BJ (cell line): Measurements from ENCODE around the gene PNMA8A. TPM values are rescaled to one million over a fixed set of nuclear protein-coding genes. Genes with fewer than 3 reads are reported as not detected.

Experiments
- CTCF ChIA-PET: fragments of 350-600 bp; formaldehyde crosslinking; extraction: SDS; loops from one replicate; lab custom pipeline; 2021; ENCODE audit warnings: antibody characterized with exemption, inconsistent platforms; lab: Yijun Ruan, JAX
- POLR2A ChIA-PET: fragments of 300-600 bp; sonication (Branson Sonifier 250); formaldehyde crosslinking; extraction: SDS; loops from one replicate; lab custom pipeline; 2021; ENCODE audit warnings: antibody characterized with exemption; lab: Charles Lee
- DNase-seq: peaks from one replicate; pipeline ENCODE4 v3.0.0-alpha.2; 2011; ENCODE audit warnings: low read depth
- H3K27me3 ChIP-seq: 2 replicates; pipeline ENCODE4 v1.6.0; 2011; ENCODE audit warnings: low read length; ENCODE audit not compliant: control insufficient read depth, insufficient read depth
- H3K36me3 ChIP-seq: 2 replicates; pipeline ENCODE4 v1.5.1; 2011; ENCODE audit warnings: low read length; ENCODE audit not compliant: control insufficient read depth, insufficient read depth
- H3K4me3 ChIP-seq: 2 replicates; pipeline ENCODE4 v1.5.1; 2011; ENCODE audit warnings: low read depth, mild to moderate bottlenecking, control low read depth, low read length
- polyA plus RNA-seq: library from polyadenylated mRNA; depleted of rRNA; stranded (reverse); fragments of >200 nt; gene quantifications from 2 replicates; pipeline ENCODE4 v1.2.3, GENCODE V29; 2011
- TF ChIP-seq, protein P1 (sequence below): IDR thresholded peaks from 2 replicates; pipeline ENCODE4 v1.5.1; 2011; ENCODE audit warnings: low read depth, mild to moderate bottlenecking, control low read depth, inconsistent platforms, low read length, moderate library complexity; ENCODE audit not compliant: insufficient read depth

PNMA8A gene
- polyA plus RNA-seq, 1 experiment, result 0.74 TPM

DNA sequence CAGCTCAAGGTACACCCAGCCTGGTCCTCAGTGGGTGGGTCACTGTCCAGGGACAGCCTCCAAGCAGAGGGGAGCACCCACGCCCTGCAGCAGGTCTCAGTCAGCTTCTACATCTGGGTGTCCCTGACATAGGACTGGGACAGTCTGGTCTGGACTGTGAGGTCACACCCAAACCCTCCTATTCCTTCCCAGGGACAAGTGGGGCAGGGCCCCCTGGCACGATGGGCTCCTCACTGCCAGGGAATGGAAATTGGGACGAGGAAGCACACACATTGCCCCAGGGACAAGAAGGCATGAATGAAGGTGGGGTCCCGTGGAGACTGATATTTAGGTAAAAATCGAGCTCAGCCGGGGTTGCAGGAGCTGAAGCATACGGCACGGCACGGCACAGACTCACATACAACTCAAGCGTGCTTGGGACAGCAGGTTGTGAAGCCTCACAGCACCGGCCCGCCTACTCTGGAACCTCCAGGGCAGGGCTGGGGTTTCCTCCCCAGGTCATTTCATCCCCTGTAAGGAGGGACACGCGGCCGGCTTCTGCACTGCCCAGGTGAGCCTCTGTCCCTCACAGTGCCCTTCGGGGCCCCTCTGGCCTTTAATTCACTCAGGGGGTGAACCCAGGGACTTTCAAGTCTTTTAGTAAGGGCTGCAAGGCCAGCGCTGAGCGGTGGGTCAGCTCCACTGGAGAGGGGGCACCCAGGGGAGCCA is 20.8 kb upstream of the PNMA8A start:
- POLR2A ChIA-PET, result no interaction called here
- no peak for DNase-seq
- TF ChIP-seq, protein P1, sequence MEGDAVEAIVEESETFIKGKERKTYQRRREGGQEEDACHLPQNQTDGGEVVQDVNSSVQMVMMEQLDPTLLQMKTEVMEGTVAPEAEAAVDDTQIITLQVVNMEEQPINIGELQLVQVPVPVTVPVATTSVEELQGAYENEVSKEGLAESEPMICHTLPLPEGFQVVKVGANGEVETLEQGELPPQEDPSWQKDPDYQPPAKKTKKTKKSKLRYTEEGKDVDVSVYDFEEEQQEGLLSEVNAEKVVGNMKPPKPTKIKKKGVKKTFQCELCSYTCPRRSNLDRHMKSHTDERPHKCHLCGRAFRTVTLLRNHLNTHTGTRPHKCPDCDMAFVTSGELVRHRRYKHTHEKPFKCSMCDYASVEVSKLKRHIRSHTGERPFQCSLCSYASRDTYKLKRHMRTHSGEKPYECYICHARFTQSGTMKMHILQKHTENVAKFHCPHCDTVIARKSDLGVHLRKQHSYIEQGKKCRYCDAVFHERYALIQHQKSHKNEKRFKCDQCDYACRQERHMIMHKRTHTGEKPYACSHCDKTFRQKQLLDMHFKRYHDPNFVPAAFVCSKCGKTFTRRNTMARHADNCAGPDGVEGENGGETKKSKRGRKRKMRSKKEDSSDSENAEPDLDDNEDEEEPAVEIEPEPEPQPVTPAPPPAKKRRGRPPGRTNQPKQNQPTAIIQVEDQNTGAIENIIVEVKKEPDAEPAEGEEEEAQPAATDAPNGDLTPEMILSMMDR, result no peak
- Histone ChIP-seq H3K36me3 (no peaks in the 10 kb centered on the region), H3K27me3 (peaks cover 12% of the 10 kb centered on the region), H3K4me3 (no peak overlapping the region)
- CTCF ChIA-PET, result interaction anchor here (1.3 to 5.2 kb wide), 4 partner anchors 16 to 97 kb away, joined by 3 to 90 read pairs (median 14); no protein-coding TSS in a partner anchor

DNA sequence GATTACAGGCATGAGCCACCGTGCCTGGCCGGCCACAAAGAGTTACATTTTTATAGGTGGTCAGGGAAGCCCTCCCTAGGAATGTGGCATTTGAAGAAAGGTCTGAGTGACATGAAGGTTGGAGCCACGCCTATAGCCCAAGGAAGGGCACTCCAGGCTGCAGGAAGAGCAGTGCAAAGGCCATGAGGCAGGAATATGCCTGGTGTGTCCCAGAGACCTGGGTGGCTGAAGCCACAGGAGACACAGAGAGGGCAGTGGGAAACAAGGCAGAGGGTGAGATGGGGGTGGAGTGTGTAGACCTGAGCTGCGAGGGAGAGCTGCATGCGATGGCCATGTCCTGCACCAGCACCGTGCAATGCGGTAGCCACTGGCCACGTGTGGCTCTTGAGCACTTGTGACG is 19.4 kb upstream of the PNMA8A start:
- Histone ChIP-seq H3K36me3 (no peaks in the 10 kb centered on the region), H3K27me3 (peaks cover 12% of the 10 kb centered on the region), H3K4me3 (no peak overlapping the region)
- POLR2A ChIA-PET, result no interaction called here
- CTCF ChIA-PET, result interaction anchor here (0.9 to 5.2 kb wide), 5 partner anchors 23 to 210 kb away, joined by 3 to 90 read pairs (median 25); no protein-coding TSS in a partner anchor
- TF ChIP-seq, protein P1, result no peak
- no peak for DNase-seq

DNA sequence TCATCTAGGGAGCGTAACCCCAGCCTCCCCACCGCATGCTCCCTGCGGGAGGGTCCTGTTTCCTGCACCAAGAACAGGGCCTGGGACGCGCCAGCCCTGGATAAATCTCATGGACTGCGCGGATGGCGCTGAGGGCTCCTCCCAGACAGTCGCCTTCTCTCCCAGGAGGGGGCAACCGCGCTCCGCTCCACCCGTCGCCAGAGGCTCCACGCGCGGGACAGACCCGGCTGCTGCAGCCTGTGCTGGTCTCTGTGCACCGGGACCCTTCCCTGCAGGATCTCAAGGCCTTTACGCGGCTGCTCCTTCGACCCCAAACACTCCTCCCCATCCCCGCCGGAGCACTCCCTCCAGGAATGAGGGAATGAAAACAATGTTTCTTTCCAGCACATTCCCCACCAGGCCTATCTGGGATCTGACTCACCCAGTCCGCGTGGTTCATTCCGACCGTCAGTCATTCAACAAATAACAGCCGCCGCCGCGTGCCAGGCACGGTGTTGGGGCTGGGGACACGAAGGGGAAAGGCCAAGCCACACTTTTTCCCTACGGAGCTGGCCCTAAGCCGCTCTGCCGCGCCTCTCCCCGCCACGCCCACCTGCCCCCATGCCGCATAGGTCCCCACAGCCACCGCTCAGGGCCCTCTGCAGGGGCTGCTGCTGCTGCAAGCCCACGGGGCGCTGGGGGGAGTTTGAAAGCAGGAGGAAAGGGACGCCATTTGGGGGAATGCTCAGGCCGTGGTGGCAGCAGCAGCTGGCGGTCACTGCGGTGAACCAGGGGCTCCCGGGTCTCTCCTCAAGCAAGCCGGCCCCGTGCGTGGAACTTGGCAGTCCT is 18.3 kb upstream of the PNMA8A start:
- Histone ChIP-seq H3K27me3 (peaks cover 11% of the 10 kb centered on the region), H3K36me3 (no peaks in the 10 kb centered on the region), H3K4me3 (no peak overlapping the region)
- ChIA-PET POLR2A (no interaction called here), CTCF (interaction anchor here (0.8 to 5.2 kb wide), 8 partner anchors 12 to 98 kb away, joined by 3 to 90 read pairs (median 15); no protein-coding TSS in a partner anchor)
- DNase-seq, result no peak
- TF ChIP-seq, protein P1, result peak; percentile 52

DNA sequence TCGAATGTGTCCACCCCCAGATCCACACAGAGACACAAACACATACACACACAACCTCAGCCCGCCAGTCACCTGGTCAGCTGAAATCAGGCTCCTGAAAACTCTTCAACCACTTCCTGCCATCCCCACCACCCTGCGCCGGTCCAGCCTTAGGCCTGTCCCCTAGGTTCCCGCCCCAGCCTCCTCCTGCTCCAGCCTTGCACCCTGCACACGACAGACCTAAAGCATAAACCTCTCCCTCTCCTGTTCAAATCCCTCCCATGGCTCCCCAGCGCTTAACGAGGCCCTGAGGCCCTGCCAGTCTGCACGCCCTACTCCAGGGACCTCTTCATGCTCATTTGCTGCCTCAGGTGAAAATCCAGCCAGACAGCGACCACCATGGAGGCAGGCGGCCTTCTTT is 17.2 kb upstream of the PNMA8A start:
- POLR2A ChIA-PET, result no interaction called here
- Histone ChIP-seq H3K27me3 (peaks cover 9% of the 10 kb centered on the region; the same call in 1 of the 2 replicates), H3K4me3 (no peak overlapping the region), H3K36me3 (no peaks in the 10 kb centered on the region)
- TF ChIP-seq, protein P1, result no peak
- DNase-seq, result no peak
- CTCF ChIA-PET, result interaction anchor here (1.0 to 5.2 kb wide), 10 partner anchors 14 to 208 kb away, joined by 3 to 90 read pairs (median 8); partner anchors contain the start of gene CCDC8
